ENCODE results near the gene ASAP2. TPM values are rescaled to one million over a fixed set of nuclear protein-coding genes. Genes with fewer than 3 reads are reported as not detected.
"Not testable (repeated sequence)": the region's sequence is repeated elsewhere in the genome, so short reads cannot be mapped to it uniquely, and the experiment has no call there.

ASAP2 gene
- total RNA-seq, 2 experiments from 2014 or later, result 0.25 to 0.71 TPM

DNA sequence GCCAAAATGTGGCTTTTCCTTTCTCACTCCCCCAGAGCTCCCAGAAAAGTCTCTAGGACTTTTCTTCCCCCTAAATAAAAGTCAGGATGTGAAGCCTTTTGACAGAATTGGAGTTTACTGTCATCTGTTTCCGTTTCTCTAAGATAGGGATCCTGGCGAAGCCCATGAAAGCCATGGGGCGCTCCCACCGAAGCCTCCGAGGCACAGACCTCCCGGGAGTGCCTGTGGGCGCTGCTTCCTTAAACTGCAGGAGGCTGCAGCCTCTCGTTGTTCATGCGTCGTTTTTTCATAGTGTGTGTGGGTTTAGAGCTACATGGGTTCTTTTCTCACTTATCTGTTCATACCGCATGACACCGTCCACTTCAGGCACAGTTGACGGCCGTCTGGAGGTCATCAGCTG, 56.8 kb downstream of the ASAP2 start:
- ChIA-PET POLR2A (no interaction called here), CTCF (no interaction called here)
- peaks cover 5% of the 10 kb centered on the region for H3K27me3 Mint-ChIP-seq
- DNase-seq, result no peak
- H3K4me1 Mint-ChIP-seq, result no peaks in the 10 kb centered on the region
- H3K36me3 Mint-ChIP-seq (ENCODE audit: low read depth), result no peaks in the 10 kb centered on the region
- H3K4me3 Mint-ChIP-seq, result no peak overlapping the region
- no peak overlapping the region for H3K27ac Mint-ChIP-seq
- H3K9me3 Mint-ChIP-seq, result no peaks in the 10 kb centered on the region

DNA sequence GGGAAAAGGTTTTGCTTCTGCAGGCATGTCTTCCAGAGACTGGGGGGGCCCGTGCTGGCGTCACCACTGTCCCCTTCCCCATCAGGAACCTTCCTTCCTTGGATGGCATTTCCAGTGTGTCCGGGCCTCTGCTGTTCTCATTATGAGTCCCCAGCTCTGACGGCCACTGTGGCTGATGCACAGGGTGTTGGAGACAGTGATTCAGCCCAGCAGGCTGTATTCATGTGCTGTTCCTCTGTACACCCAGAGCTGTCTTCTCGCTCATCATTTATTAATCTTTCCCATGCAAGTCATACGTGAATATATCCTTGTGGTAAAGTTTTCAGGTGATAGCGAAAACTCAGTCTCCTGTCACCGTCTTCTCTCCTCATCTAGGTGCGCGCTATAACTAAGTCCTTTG, 57.7 kb downstream of the ASAP2 start:
- Mint-ChIP-seq H3K9me3 (no peaks in the 10 kb centered on the region), H3K4me3 (no peak overlapping the region), H3K27ac (no peak overlapping the region), H3K27me3 (peaks cover 5% of the 10 kb centered on the region), H3K4me1 (no peaks in the 10 kb centered on the region), H3K36me3 (ENCODE audit: low read depth) (no peaks in the 10 kb centered on the region)
- ChIA-PET CTCF (no interaction called here), POLR2A (no interaction called here)
- DNase-seq, result no peak

DNA sequence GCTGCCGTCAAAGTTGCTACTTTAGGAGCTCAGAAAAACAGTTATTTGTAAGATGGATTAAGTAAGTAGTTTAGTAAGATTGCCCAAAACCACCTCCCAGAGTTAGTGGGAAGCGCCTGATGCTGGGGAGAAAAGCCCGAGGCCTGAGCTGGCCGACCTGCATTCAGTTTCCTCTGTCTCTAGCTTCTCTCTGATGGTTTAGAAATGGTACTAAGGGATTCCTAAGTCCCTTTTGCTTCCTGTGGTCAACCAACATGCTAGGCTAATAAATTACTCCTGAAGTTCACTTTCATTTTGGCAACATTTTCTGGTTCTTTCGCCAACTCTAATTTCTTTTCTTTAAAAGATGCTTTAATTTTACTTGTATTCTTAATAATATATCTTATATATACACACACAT, 60.1 kb downstream of the ASAP2 start:
- Mint-ChIP-seq H3K4me1 (no peaks in the 10 kb centered on the region), H3K36me3 (ENCODE audit: low read depth) (no peaks in the 10 kb centered on the region), H3K27ac (no peak overlapping the region), H3K27me3 (peaks cover 5% of the 10 kb centered on the region), H3K4me3 (no peak overlapping the region), H3K9me3 (no peaks in the 10 kb centered on the region)
- CTCF ChIA-PET, result interaction anchor here (1.4 kb wide), 1 partner anchor 104 kb away, joined by 3 read pairs; no protein-coding TSS in a partner anchor
- DNase-seq, result no peak
- POLR2A ChIA-PET, result no interaction called here

DNA sequence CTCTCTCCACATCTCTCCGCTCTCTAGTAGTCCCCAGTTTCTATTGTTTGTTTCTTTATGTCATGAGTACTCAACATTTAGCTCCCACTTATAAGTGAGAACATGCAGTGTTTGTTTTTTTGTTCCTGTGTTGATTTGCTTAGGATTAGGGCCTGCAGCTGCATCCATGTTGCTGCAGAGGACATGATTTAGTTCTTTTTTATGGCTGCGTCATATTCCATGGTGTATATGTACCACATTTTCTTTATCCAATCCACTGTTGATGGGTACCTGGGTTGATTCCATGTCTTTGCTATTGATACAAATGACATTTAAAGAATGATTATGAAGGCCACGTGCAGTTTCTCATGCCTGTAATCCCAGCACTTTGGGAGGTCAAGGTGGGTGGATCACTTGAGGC, 60.7 kb downstream of the ASAP2 start:
- DNase-seq; H3K36me3 Mint-ChIP-seq (ENCODE audit: low read depth); H3K27ac Mint-ChIP-seq; H3K4me3 Mint-ChIP-seq; H3K27me3 Mint-ChIP-seq; H3K9me3 Mint-ChIP-seq; H3K4me1 Mint-ChIP-seq: not testable (repeated sequence)
- ChIA-PET POLR2A (interaction anchor here (0.6 kb wide), 1 partner anchor 700 kb away, joined by 3 read pairs; no protein-coding TSS in a partner anchor), CTCF (interaction anchor here (1.4 kb wide), 1 partner anchor 104 kb away, joined by 3 read pairs; no protein-coding TSS in a partner anchor)

DNA sequence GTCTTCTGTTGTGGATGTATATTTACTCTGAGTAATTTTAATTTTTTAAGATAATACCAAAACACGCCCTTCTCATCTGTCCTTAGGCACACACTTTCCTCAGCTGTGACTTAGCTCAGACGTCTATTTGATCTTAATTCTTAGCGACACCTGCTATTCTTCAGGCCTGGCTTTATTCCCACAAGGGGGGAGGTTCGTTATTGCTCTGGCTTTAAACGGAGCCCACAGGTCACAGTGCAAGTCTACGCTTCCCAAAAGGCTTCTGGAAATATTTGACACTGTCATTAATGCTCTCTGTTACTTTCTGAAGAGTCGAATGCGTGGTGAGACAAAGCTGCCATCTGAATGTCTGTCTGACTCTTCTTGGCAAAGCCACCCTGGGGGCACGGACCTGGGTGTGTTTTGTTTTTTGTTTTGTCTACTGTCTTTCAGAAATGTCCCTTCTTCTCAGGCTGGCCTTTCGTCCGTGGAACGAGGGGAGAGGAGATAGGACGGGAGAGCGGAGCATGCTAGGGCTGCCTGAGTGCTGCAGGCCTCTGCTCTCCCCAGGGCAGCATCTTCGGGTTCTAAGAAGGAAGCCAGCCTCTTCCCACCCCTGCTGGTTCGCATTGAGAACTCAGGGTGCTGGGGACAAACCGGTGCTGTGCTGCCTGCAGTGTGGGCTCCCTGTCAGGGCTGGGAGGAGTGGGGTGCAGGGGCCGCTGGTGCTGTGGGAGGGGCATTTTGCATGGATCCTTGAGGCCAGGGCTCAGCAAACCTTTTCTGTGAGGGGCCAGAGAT, 61.9 kb downstream of the ASAP2 start:
- DNase-seq, result no peak
- CTCF ChIA-PET, result interaction anchor here (0.7 kb wide), 1 partner anchor 128 kb away, joined by 3 read pairs; no protein-coding TSS in a partner anchor

DNA sequence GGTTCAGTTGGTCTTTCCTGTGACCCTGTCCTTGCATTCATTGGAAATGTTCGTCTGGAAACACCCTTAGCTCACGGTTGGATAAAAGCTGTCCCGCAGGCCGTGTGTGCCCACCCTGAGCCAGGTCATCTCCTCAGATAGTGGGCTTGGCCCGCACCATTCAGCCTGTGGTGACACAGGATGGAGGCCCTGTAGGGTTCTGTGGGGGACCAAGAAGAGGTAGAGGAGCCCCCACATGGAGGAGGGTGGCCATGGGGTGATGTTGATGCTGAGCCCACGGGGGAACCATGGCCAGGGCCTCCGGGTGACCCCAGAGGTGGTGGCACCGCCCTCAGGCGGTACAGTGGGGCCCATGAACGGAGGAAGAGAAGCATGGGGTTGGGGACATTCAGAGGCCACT, 62.7 kb downstream of the ASAP2 start:
- ChIA-PET POLR2A (no interaction called here), CTCF (no interaction called here)
- Mint-ChIP-seq H3K9me3 (no peaks in the 10 kb centered on the region), H3K27ac (no peak overlapping the region), H3K4me3 (no peak overlapping the region), H3K36me3 (ENCODE audit: low read depth) (no peaks in the 10 kb centered on the region), H3K27me3 (peaks cover 20% of the 10 kb centered on the region), H3K4me1 (no peaks in the 10 kb centered on the region)
- DNase-seq, result no peak

More for the DNA sequence above, 61.9 kb downstream of the ASAP2 start:
- Mint-ChIP-seq H3K36me3 (ENCODE audit: low read depth) (no peaks in the 10 kb centered on the region), H3K27ac (no peak overlapping the region), H3K4me3 (no peak overlapping the region), H3K9me3 (no peaks in the 10 kb centered on the region), H3K4me1 (no peaks in the 10 kb centered on the region), H3K27me3 (peaks cover 21% of the 10 kb centered on the region)
- POLR2A ChIA-PET, result no interaction called here

DNA sequence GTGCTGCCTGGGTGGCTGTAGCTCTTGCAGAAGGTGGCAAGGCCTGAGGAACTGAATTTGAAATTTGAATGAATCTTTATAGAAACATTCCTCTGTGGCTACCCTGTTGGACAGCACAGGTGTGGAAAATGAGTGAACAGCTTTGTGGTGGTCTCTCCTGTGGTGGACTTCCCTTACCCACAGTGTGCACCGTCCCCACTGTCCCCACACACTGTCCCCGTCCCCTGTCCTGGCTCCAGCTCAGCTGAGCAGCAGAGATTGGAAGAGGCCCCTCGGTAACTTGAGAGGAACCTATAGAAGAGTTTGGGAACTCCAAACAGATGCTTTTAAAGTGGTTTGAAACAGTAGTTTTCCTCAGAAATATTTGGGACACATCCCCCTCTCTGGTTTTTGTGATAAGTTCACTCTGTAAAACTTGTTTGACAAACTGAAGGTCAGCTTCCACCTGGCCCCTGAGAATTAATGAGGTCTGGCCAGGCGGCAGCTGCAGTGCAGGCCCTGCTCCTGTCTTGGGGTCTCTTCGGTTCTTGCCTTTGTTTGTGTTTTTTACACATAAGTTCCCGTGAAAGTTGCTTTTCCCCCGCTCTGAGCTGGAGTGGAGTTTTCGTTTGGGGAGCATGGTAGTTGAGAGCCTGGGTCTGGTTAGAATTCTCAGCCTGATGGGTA, 63.2 kb downstream of the ASAP2 start:
- POLR2A ChIA-PET, result no interaction called here
- no peak for DNase-seq
- CTCF ChIA-PET, result no interaction called here
- no peaks in the 10 kb centered on the region for H3K36me3 Mint-ChIP-seq (ENCODE audit: low read depth)
- no peak overlapping the region for H3K4me3 Mint-ChIP-seq
- H3K27me3 Mint-ChIP-seq, result peaks cover 20% of the 10 kb centered on the region
- H3K4me1 Mint-ChIP-seq, result no peaks in the 10 kb centered on the region
- H3K9me3 Mint-ChIP-seq, result no peaks in the 10 kb centered on the region
- no peak overlapping the region for H3K27ac Mint-ChIP-seq

DNA sequence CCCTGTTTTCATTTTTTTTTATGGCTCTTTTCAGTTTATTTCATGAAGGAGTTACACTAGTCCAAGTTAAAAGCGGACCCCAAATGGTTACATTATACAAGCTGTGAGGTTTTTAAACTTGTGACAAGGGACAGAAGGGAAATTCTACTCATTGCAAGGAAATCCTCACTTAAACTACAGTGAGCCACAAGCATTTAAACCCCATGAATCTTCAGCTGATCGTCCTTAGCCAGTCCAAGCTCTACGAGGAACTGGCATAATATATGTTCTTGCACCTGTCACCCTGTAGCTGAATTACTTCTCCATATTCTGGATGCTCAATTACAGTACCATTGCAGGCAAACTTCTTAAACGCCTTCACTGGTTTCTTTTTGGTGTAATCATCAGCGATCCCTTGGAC, 64.5 kb downstream of the ASAP2 start:
- ChIA-PET POLR2A (no interaction called here), CTCF (no interaction called here)
- Mint-ChIP-seq H3K36me3 (ENCODE audit: low read depth) (no peaks in the 10 kb centered on the region), H3K4me3 (no peak overlapping the region), H3K27ac (no peak overlapping the region), H3K27me3 (peaks cover 23% of the 10 kb centered on the region), H3K4me1 (no peaks in the 10 kb centered on the region), H3K9me3 (no peaks in the 10 kb centered on the region)
- no peak for DNase-seq

DNA sequence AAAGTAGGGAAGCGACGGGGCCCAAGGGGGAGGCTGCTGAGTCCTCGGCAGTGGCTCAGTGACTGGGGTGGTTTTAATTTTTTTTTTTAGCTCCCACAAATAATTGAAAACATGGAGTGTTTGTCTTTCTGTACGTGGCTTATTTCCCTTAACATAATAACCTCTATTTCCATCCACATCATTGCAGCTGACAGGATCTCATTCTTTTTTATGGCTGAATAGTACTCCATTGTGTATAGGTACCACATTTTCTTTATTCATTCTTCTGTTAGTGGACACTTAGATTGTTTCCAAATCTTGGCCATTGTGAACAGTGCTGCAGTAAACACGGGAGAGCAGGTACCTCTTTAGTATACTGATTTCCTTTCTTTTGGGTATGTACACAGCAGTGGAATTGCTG, 65.1 kb downstream of the ASAP2 start:
- H3K9me3 Mint-ChIP-seq, result no peaks in the 10 kb centered on the region
- H3K27me3 Mint-ChIP-seq, result peaks cover 21% of the 10 kb centered on the region
- H3K27ac Mint-ChIP-seq, result no peak overlapping the region
- H3K4me1 Mint-ChIP-seq, result no peaks in the 10 kb centered on the region
- DNase-seq, result no peak
- ChIA-PET POLR2A (no interaction called here), CTCF (no interaction called here)
- no peak overlapping the region for H3K4me3 Mint-ChIP-seq
- no peaks in the 10 kb centered on the region for H3K36me3 Mint-ChIP-seq (ENCODE audit: low read depth)

DNA sequence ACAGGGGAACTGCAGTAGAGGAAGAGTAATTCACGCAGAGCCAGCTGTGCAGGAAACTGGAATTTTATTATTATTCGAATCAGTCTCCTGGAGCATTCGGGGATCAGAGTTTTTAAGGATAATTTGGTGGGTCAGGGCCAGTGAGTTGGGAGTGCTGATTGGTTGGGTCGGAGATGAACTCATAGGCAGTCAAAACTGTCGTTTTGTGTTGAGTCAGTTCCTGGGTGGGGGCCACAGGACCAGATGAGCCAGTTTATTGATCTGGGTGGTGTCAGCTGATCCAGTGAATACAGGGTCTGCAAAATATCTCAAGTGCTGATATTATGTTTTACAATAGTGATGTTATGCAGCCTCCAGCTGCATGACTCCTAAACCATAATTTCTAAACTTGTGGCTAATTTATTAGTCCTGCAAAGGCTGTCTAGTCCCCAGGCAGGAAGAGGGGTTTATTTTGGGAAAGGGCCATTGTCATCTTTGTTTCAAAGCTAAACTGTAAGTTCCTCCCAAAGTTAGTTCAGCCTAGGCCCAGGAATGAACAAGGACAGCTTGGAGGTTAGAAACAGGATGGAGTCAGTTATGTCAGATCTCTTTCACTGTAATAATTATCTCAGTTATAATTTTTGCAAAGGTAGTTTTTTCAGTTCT, 67.0 kb downstream of the ASAP2 start:
- CTCF ChIA-PET, result no interaction called here
- H3K27me3 Mint-ChIP-seq, result peaks cover 28% of the 10 kb centered on the region
- no peaks in the 10 kb centered on the region for H3K36me3 Mint-ChIP-seq (ENCODE audit: low read depth)
- no peak overlapping the region for H3K27ac Mint-ChIP-seq
- no peaks in the 10 kb centered on the region for H3K9me3 Mint-ChIP-seq
- POLR2A ChIA-PET, result no interaction called here
- no peak overlapping the region for H3K4me3 Mint-ChIP-seq
- no peaks in the 10 kb centered on the region for H3K4me1 Mint-ChIP-seq
- no peak for DNase-seq

DNA sequence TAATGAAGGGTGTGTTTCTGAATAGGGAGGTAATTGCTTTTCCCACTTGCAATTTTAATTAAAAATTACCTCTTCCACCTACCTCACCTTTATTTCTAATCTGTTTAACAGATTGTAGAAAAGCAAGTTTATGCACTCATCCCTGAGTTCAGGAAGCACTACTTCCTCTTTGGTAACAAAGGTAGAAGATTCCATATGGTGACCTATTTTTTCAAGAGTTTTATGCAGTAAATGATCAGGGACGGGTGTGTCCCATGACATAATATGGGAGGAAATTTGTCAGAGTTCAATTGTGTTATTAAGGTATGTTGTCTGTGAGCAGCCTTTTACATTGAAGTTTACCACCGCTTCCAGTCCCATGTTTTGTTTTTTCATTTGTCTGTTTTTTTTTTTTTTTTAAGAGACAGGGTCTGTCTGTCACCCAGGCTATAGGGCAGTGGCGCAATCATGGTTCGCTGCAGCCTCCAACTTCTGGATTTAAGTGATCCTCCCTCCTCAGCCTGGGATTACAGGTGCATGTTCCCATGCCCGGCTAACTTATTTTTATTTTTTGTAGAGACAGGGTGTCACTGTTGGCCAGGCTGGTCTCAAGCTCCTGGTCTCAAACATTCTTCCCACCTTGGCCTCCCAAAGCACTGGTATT, 68.2 kb downstream of the ASAP2 start:
- Mint-ChIP-seq H3K27me3 (peaks cover 30% of the 10 kb centered on the region), H3K4me3 (no peak overlapping the region), H3K9me3 (no peaks in the 10 kb centered on the region), H3K36me3 (ENCODE audit: low read depth) (no peaks in the 10 kb centered on the region), H3K27ac (no peak overlapping the region), H3K4me1 (no peaks in the 10 kb centered on the region)
- CTCF ChIA-PET, result no interaction called here
- DNase-seq, result no peak
- POLR2A ChIA-PET, result no interaction called here

DNA sequence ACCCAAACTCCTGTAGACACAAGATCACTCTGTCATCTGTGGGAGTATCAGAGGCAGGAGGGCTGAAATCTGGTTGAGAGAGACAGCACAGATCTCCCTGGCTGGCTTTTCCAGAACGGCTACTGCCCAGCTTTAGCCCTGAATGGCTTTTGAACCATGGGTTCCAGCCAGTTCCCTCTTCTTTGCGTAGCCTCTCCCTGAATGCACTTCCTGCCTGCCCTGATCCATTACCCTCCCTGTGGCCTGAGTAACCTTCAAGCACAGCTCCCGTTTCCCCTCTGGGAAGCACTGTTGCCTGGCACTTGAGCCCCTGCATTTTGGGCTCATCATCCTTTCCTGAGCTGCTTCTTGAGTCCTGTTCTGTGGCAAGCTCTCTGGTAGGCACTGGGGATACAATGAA, 68.8 kb downstream of the ASAP2 start:
- Mint-ChIP-seq H3K27me3 (peaks cover 30% of the 10 kb centered on the region), H3K9me3 (no peaks in the 10 kb centered on the region), H3K27ac (no peak overlapping the region), H3K4me3 (no peak overlapping the region), H3K4me1 (no peaks in the 10 kb centered on the region), H3K36me3 (ENCODE audit: low read depth) (no peaks in the 10 kb centered on the region)
- ChIA-PET CTCF (no interaction called here), POLR2A (no interaction called here)
- no peak for DNase-seq

DNA sequence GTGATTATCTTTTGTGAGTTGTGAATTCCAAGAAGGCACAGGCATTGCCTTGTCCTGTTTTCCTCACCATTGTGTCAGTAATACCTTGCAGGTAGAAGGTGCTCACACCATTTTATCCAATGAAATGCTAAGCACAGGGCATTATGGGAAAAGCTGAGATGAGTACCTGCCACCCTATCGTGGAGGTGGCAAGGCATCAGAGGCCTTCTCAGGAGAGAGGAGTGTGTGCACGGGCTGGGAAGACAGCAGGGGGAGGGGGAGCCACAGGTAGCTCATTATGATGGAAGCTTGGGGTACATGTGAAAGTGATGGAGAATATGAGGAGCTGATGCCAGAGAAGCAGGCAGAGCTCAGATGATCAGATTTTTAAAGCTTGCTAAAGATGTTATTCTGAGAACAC, 69.5 kb downstream of the ASAP2 start:
- POLR2A ChIA-PET, result no interaction called here
- H3K9me3 Mint-ChIP-seq, result no peaks in the 10 kb centered on the region
- DNase-seq, result no peak
- CTCF ChIA-PET, result no interaction called here
- H3K27me3 Mint-ChIP-seq, result peaks cover 33% of the 10 kb centered on the region
- H3K27ac Mint-ChIP-seq, result no peak overlapping the region
- H3K36me3 Mint-ChIP-seq (ENCODE audit: low read depth), result no peaks in the 10 kb centered on the region
- no peak overlapping the region for H3K4me3 Mint-ChIP-seq
- no peaks in the 10 kb centered on the region for H3K4me1 Mint-ChIP-seq

All from activated CD4-positive, alpha-beta memory T cell treated with anti-CD3 and anti-CD28 coated beads, Interleukin-2, amount 10 ng/mL, durations not matched to agents 7 days and 5 days (primary cell).